ENCODE measurements around the gene RBBP8NL. TPM values are rescaled to one million over a fixed set of nuclear protein-coding genes. Genes with fewer than 3 reads are reported as not detected.
"Not testable (repeated sequence)": the region's sequence is repeated elsewhere in the genome, so short reads cannot be mapped to it uniquely, and the experiment has no call there.

The RBBP8NL gene
- total and polyA plus RNA-seq, 9 of the 15 experiments (the other 6 are each of a cell fraction or from before 2014, with no cell fraction given), result not detected

GRCh38 chr20:62373631-62374179 is 53.6 kb downstream of the RBBP8NL start:
- ATAC-seq; H4K20me1 ChIP-seq (replicated peaks; ENCODE audit: control insufficient read depth, insufficient read depth, low read length); H3K36me3 ChIP-seq (ENCODE audit: control insufficient read depth, insufficient read depth, low read length); BruUV-seq (replicated peaks); H3K4me2 ChIP-seq (ENCODE audit: insufficient read depth, low read length); H3K9me1 ChIP-seq (ENCODE audit: control insufficient read depth, insufficient read depth, low read length); H3K27me3 ChIP-seq (ENCODE audit: control insufficient read depth in 2 of 2, insufficient read depth in 2 of 2, low read length in 2 of 2); DNase-seq (ENCODE audit: extremely low read depth in 1 of 4, low spot score in 3 of 4); in situ Hi-C loops (cut with MboI); FAIRE-seq; H2AFZ ChIP-seq (ENCODE audit: low read depth, low read length); H3K4me3 ChIP-seq; H3K79me2 ChIP-seq (ENCODE audit: control insufficient read depth, insufficient read depth, low read length); CTCF ChIA-PET (ENCODE audit: low intra/inter-chr PET ratio); H3K9me3 ChIP-seq (replicated peaks; ENCODE audit: control insufficient read depth, insufficient read depth, low read depth, low read length); intact Hi-C loops (cut with micrococcal nuclease); H3K27ac ChIP-seq (ENCODE audit: extremely low read depth, low read depth, low read length): not testable (repeated sequence)
- POLR2A ChIA-PET, result interaction anchor here (0.6 kb wide), 1 partner anchor 33 kb away, joined by 3 read pairs; the partner anchor contains the start of gene CABLES2
- H3K9ac ChIP-seq (ENCODE audit: insufficient read depth in 1 of 2, low read depth in 2 of 2, low read length in 2 of 2), result peak overlapping the region in 1 of 2 experiments; percentile 45; a peak in 1 of 4 replicates
- peak; percentile 69 for TF ChIP-seq ZBTB33 (CRISPR knock-in tag; IDR thresholded peaks at IDR 0.05)
- 0 out of 2 replicates have a peak, but pooled peaks have one; percentile 0 for TF ChIP-seq MAX (CRISPR knock-in tag; IDR thresholded peaks at IDR 0.05)
- WGBS (ENCODE audit: insufficient coverage, low coverage, missing lambda C conversion rate), result 82% methylated on average over 20 of the region's 40 CpGs
- peaks cover 16 to 86% of the 10 kb centered on the region in 2 experiments for H3K4me1 ChIP-seq (replicated peaks in 1 of 2; ENCODE audit: control insufficient read depth in 2 of 2, insufficient read depth in 2 of 2, low read length in 2 of 2)

Measured in K562 (cell line).